ENCODE measurements around the gene SLC39A3.

Gene SLC39A3

DNA sequence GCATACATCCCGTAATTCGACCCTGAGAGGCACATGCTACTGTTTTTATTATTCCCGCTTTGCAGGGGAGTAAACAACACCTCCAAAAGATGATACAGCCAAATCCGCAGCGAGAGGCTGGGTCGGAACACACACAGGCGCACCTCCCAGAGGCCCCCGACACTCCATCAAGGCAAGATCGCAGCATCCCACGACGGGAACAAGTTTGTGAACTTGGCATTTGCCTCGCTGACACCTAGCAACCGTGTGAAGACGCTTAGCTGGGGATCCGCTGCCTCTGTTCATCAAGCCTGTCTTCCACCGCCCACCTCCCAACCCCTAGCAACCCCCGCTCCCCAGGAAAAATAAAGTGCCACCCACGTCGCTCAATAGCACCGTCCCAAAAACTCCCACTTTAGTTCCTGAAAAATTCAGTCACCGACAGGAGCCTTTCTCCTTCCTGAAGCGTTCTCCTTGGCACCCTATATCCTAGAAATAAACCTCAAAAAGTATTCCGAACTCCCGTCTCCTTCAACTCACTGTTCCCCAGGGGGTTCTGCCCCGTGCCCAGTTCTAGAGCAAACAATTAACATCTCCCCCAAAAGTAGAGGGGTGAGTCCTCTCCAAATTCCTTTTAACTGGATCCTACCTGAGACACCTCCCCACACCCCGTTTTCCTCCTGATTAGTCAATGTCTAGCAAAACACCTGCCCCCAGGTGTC, 39.0 kb downstream of the SLC39A3 start:
- DNase-seq: no peak

DNA sequence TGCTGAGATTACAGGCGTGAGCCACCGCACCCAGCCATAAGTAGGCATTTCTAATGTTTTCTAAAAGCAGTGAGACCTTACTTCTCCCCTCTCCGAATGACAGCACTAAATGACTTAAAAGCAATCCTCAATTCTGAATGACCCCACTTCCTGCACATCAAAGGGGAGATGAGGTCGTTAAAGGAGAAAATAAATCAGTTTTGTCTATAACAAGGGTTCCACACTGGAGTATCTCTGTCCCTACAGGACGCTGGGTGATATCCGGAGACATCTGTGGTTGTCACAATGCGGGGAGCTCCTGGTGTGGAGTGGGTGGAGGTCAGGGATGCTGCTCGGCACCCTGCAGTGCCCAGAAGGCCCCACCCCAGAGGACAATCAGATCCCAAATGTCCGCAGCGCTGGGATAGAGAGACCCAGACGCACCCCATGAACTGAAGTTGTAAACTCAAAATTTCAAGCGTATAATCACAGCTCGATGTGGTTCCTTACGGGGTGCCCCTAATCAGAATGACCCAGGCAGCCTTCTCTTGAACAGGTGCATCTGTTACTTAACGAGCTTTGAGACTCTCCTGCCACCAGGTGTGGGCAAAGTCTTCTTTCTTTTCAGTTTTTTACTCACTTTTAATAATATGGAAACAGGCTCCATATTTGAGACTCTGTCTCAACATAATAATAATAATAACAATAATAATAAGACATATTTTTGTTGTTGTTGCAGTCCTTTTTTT, 40.2 kb downstream of the SLC39A3 start:
- DNase-seq: no peak

DNA sequence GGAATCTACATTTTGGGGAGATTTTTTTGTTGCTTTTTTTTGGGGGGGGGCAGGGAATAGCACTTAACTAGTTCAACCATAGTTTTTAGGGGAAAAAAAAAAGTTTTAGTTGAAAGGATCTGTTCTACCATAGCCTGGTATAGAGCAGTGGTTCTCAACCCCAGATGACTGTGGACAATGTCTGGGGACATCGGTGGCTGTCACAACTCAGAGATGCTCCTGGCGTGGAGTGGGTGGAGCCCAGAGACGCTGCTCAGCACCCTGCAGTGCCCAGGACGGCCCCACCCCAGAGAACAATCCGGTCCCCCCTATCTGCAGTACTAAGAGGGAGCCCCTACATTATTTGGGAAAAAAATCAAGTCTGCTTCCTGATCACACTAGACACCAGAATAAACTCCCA, 45.6 kb downstream of the SLC39A3 start:
- no peak for DNase-seq

DNA sequence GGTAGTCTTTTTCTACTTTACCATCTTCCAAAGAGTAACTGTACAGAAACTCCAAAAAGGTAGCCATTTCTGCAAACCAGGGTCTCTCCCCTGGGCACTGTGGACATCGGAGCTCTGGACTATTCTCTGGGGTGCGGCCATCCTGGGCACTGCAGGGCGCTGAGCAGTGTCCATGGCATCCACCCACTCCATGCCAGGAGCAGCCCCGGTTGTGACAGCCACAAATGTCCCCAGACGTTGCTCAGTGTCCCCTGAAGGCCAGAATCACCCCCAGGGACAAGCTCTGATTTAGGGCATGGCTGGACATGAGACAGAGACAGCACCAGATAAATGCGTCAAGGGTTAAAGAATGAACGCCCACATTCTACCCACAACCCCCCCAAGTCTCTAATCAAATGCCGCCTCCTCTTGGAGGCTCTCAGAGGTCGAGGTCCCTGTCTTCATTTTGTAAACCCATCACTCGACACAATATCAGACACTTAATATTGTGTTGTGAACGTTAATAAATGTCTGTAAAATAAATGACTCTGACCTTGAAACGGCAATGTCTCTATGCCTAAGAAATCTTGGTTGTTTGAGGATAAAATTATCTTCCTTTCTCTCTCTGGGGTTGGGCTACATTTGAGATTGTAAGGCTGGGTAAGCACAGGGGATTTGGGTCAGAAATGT, 46.2 kb downstream of the SLC39A3 start:
- DNase-seq: no peak

DNA sequence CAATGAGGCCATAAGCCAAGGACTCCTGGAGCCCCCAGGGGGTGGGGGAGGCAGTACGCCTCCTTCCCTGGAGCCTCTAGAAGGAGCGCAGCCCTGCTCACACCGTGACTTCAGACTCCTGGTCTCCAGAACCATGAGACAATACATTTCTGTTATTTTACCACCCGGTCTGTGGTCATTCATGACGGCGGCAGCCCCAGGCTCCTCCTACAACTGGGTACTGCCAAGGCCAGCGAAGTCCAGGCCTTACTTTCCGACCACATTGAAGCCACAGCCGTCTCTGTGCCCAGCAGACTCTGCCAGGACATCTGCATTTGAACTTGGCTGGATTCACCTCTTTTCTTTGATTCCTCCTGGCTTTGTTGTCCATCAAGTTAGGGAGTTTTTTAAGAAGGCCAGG, 47.9 kb downstream of the SLC39A3 start:
- no peak for DNase-seq

DNA sequence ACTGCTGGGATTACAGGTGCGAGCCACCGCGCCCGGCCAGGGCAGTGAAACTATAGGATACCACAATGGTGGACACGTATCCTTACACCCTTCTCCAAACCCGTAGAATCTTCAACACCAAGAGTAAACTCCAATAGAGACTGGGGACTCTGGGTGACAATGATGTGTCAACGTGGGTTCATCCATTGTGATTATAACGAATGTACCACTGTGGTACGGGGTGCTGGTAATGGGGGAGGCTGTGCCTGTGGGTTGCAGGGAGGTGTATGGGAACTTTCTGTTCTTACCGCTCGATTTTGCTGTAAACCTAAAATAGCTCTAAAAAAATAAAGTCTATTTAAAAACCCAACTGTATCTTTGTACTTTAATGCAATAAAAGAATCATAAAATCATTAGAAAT, 49.0 kb downstream of the SLC39A3 start:
- no peak for DNase-seq

DNA sequence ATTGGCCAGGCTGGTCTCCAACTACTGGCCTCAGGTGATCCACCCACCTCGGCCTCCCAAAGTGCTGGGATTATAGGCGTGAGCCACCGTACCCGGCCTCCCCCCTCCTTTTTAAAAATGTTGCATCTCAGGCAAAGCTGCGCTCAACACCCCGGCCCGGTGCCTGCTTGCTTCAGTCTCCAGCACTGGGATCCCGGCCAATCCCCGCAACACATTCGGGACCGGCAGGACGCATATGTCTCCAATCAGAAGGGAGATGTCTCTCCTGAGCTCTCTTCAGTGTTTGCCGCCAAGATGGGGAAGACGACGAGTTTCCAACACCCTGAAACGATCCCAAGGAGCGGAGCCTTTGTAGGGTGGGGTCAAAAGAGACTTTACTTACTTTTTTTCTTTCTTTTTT, 53.5 kb downstream of the SLC39A3 start:
- no peak for DNase-seq

DNA sequence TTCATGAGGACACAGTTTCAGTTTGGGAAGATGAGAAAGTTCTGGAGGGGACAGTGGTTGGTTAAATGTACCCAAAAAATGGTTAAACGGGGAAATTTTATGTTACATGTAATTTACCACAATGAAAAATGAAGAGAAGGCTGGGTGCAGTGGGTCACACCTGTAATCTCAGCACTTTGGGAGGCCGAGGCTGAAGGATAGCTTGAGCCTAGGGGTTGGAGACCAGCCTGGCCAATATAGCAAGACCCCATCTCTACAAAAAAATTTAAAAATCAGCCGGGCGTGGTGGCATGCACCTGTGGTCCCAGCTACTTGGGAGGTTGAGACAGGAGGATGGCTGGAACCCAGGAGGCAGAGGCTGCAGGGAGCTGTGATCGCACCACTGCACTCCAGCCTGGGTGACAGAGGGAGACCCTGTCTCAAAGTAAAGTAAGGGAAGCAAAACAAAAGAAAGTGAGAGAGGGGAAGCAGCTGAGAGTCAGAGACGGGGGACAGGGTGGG, 54.6 kb downstream of the SLC39A3 start:
- no peak for DNase-seq

DNA sequence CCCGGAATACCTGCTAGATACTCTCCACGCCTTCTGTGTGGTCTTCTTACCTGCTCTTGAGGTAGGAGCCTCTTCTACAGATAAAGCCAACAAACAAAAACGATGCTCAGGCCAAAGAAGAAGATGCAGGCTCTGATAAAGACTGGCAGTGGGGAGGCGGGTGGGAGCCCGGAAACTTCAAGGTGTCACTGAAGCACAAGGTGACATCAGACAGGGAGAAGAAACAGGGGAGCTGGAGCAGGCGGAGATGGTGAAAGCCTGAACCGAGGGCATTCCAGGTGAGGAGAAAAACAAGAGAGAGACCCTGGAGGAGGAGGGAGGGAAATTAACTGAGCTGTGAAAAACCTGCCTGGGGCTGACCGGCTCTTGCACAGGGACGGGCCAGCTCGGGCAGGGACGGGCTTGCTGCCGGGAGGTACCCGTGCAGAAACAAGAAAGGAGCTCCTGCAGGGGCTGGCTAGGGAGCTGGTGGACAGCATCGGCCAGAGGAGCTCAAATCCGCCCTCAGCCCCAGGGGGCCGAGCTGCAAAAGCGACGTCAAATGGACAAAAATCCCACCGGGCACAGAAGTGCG, 56.3 kb downstream of the SLC39A3 start:
- no peak for DNase-seq
